ENCODE measurements around the gene TMEM250.

- TF ChIP-seq REST (IDR thresholded peaks at IDR 0.05; ENCODE audit: low read depth) (no peak), MAX (IDR thresholded peaks at IDR 0.05) (no peak), YY1 (IDR thresholded peaks at IDR 0.05; ENCODE audit: low read depth) (no peak)
These were observed 29.0 kb downstream of the TMEM250 start for GRCh38 chr9:136089697-136090045.
